Gastrocnemius medialis (tissue), 4 donors: ENCODE measurements around the gene PLPPR2. TPM values are rescaled to one million over a fixed set of nuclear protein-coding genes. Genes with fewer than 3 reads are reported as not detected.

Experiments used
- ATAC-seq, 2 donors: fragments of 150-250 bp; one replicate each; pipeline ENCODE4 v1.9.1; 2016
- DNase-seq, 2 donors: peaks; one replicate each; pipeline ENCODE4 v3.0.0-alpha.2; 2019
- H3K27ac ChIP-seq, 4 donors: fragments of 200-600 bp; sonication (generic); 1 replicate in 1 of 4; 2 replicates in 3 of 4; pipeline ENCODE4 v1.5.1; 2016 to 2018; ENCODE audit warnings: mild to moderate bottlenecking in 2 of 4, moderate library complexity in 1 of 4
- H3K27me3 ChIP-seq, 3 donors: fragments of 200-600 bp; sonication (generic) in 2 of 3; 1 replicate in 1 of 3; 2 replicates in 2 of 3; pipeline versions ENCODE4 v1.5.1 to v1.6.0; 2016 to 2019; ENCODE audit warnings: mild to moderate bottlenecking in 1 of 3, moderate library complexity in 1 of 3
- H3K36me3 ChIP-seq, 2 donors: fragments of 200-600 bp; sonication (generic) in 1 of 2; one replicate each; pipeline ENCODE4 v1.5.1; 2017 to 2018
- H3K4me1 ChIP-seq, 2 donors: fragments of 200-600 bp; sonication (generic) in 1 of 2; one replicate each; pipeline ENCODE4 v1.5.1; 2016 to 2017; ENCODE audit warnings: mild to moderate bottlenecking in 2 of 2
- H3K4me3 ChIP-seq, 4 donors: fragments of 200-600 bp; sonication (generic) in 3 of 4; 1 replicate in 1 of 4; 2 replicates in 3 of 4; pipeline ENCODE4 v1.5.1; 2016 to 2019; ENCODE audit warnings: mild to moderate bottlenecking in 2 of 4
- H3K9me3 ChIP-seq, 3 donors: fragments of 200-600 bp; sonication (generic) in 2 of 3; 1 replicate in 1 of 3; 2 replicates in 2 of 3; pipeline ENCODE4 v1.5.1; 2016 to 2019
- CTCF ChIP-seq, 5 experiments: fragments of 450-650 bp in 3 of 5; fragments of 200-600 bp in 2 of 5; sonication (generic) in 2 of 5; IDR thresholded peaks in 4 of 5; conservative IDR thresholded peaks in 1 of 5; 1 replicate in 4 of 5; 2 replicates in 1 of 5; pipeline ENCODE4 v1.5.1; 2016 to 2019; ENCODE audit warnings: antibody characterized with exemption in 5 of 5, mild to moderate bottlenecking in 3 of 5, moderate library complexity in 3 of 5
- POLR2A ChIP-seq, 2 donors: fragments of 450-650 bp; IDR thresholded peaks; one replicate each; pipeline ENCODE4 v1.6.1; 2017; ENCODE audit warnings: antibody characterized with exemption in 2 of 2, mild to moderate bottlenecking in 2 of 2, moderate library complexity in 2 of 2
- in situ Hi-C, 4 donors: fragments of 200-750 bp; cut with MboI; loops; one replicate each; pipeline versions ENCODE4 v1.15.0 to v1.8.0; 2017; ENCODE audit warnings: low sequenced_read_pairs in 4 of 4
- intact Hi-C: fragments of 100-400 bp; cut with DNase I; formaldehyde crosslinking; loops from one replicate; pipeline ENCODE4 v1.15.1; 2023; ENCODE audit warnings: low total_unique reads
- total RNA-seq, 4 donors: library from RNA; depleted of rRNA; stranded (reverse); fragments of >200 nt; gene quantifications; one replicate each; pipeline versions ENCODE4 v1.1.0 to v1.2.3, GENCODE V29; 2016

The PLPPR2 gene
- total RNA-seq, 4 donors from 2014 or later: 18.6 to 46.2 (median 36.9) TPM

- in situ Hi-C loops: loop anchor here in 1 of 4 donors (25.0 kb wide), 1 partner anchor 190 kb away; the partner anchor contains the start of genes ACP5 and ZNF627
- Histone ChIP-seq H3K9me3 (no peaks in the 10 kb centered on the region), H3K36me3 (no peaks in the 10 kb centered on the region), H3K27ac (no peak overlapping the region), H3K4me1 (no peaks in the 10 kb centered on the region), H3K27me3 (peaks cover 0 to 2% (median 0%) of the 10 kb centered on the region in 3 donors), H3K4me3 (no peak overlapping the region)
- DNase-seq (no peak), ATAC-seq (no peak)
- intact Hi-C loops: no loop called here
- TF ChIP-seq POLR2A (IDR thresholded peaks at IDR 0.05) (no peak), CTCF (IDR thresholded peaks at IDR 0.05 in 4 of 5, conservative IDR thresholded peaks at IDR 0.05 in 1 of 5) (no peak)
These were observed 41.9 kb downstream of the PLPPR2 start for GRCh38 chr19:11397089-11397610.

DNA sequence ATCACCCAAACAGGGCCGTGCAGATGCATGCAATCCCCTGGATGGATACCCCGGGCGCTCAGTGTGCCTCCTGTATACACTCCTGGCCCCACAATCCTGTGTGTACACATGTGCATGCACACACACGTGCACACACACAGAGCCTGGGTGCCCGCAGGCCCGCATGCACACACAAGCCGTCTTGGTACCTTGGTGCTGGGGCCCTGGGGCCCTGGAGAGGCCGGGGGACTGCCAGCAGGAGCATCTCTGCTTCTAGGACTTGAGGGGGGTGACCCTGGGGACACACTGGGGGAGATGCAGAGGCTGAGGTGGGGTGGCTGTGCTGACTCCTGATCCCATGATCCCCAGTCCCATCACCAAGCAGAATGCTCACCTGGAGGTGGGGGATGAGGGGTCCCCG, 44.4 kb downstream of the PLPPR2 start:
- TF ChIP-seq POLR2A (IDR thresholded peaks at IDR 0.05): no peak
- TF ChIP-seq CTCF (IDR thresholded peaks at IDR 0.05 in 4 of 5, conservative IDR thresholded peaks at IDR 0.05 in 1 of 5): no peak
- Histone ChIP-seq H3K4me1 (no peaks in the 10 kb centered on the region), H3K27ac (no peak overlapping the region), H3K9me3 (no peaks in the 10 kb centered on the region), H3K27me3 (no peaks in the 10 kb centered on the region), H3K4me3 (no peak overlapping the region), H3K36me3 (no peaks in the 10 kb centered on the region)
- in situ Hi-C loops (loop anchor here in 1 of 4 donors (25.0 kb wide), 1 partner anchor 188 kb away; the partner anchor contains the start of genes ACP5 and ZNF627), intact Hi-C loops (no loop called here)
- DNase-seq (no peak), ATAC-seq (no peak)

GRCh38 chr19:11400798-11401197, 45.6 kb downstream of the PLPPR2 start:
- DNase-seq: no peak
- Histone ChIP-seq H3K4me1 (no peaks in the 10 kb centered on the region), H3K27me3 (no peaks in the 10 kb centered on the region), H3K9me3 (no peaks in the 10 kb centered on the region), H3K4me3 (no peak overlapping the region), H3K36me3 (no peaks in the 10 kb centered on the region), H3K27ac (no peak overlapping the region)
- no peak for ATAC-seq
- TF ChIP-seq CTCF (IDR thresholded peaks at IDR 0.05 in 4 of 5, conservative IDR thresholded peaks at IDR 0.05 in 1 of 5): no peak
- TF ChIP-seq POLR2A (IDR thresholded peaks at IDR 0.05): no peak
- intact Hi-C loops (no loop called here), in situ Hi-C loops (no loop called here)

- Histone ChIP-seq H3K4me1 (no peaks in the 10 kb centered on the region), H3K36me3 (no peaks in the 10 kb centered on the region), H3K9me3 (no peaks in the 10 kb centered on the region), H3K27ac (no peak overlapping the region), H3K27me3 (peaks cover 0 to 8% (median 0%) of the 10 kb centered on the region in 3 donors), H3K4me3 (no peak overlapping the region)
- in situ Hi-C loops: no loop called here
- intact Hi-C loops: no loop called here
- DNase-seq (no peak), ATAC-seq (no peak)
- TF ChIP-seq CTCF (IDR thresholded peaks at IDR 0.05 in 4 of 5, conservative IDR thresholded peaks at IDR 0.05 in 1 of 5): no peak
- TF ChIP-seq POLR2A (IDR thresholded peaks at IDR 0.05): no peak
These were observed 46.7 kb downstream of the PLPPR2 start for GRCh38 chr19:11401808-11402543.
